Measurements from ENCODE around the gene TNFRSF1A. TPM values are rescaled to one million over a fixed set of nuclear protein-coding genes. Genes with fewer than 3 reads are reported as not detected.
A peak's percentile ranks its signal among the peaks of the same experiment; 100 is the strongest.
"Not testable (repeated sequence)": the region's sequence is repeated elsewhere in the genome, so short reads cannot be mapped to it uniquely, and the experiment has no call there.

TNFRSF1A gene
- total RNA-seq, 1 donor, result 217 TPM

- DNase-seq (ENCODE audit: low read depth in 2 of 3, low spot score in 2 of 3), result no peak
Observed at GRCh38 chr12:6360080-6360571, 18.2 kb upstream of the TNFRSF1A start.

- DNase-seq (ENCODE audit: low read depth in 2 of 3, low spot score in 2 of 3), result peak in 1 of 3 donors; percentile 24
Observed at GRCh38 chr12:6358881-6359280, 17.0 kb upstream of the TNFRSF1A start.

- DNase-seq (ENCODE audit: low read depth in 2 of 3, low spot score in 2 of 3), result no peak
Observed at GRCh38 chr12:6356374-6356820, 14.5 kb upstream of the TNFRSF1A start.

GRCh38 chr12:6355491-6356373 lies 13.9 kb upstream of the TNFRSF1A start:
- DNase-seq (ENCODE audit: low read depth in 2 of 3, low spot score in 2 of 3), result no peak

- DNase-seq (ENCODE audit: low read depth in 2 of 3, low spot score in 2 of 3), result no peak
Observed at GRCh38 chr12:6354495-6355393, 12.9 kb upstream of the TNFRSF1A start.

GRCh38 chr12:6352193-6353173 lies 10.6 kb upstream of the TNFRSF1A start:
- DNase-seq (ENCODE audit: low read depth in 2 of 3, low spot score in 2 of 3), result no peak

- no peak for DNase-seq (ENCODE audit: low read depth in 2 of 3, low spot score in 2 of 3)
Observed at GRCh38 chr12:6351622-6352021, 9.7 kb upstream of the TNFRSF1A start.

GRCh38 chr12:6347367-6348338 lies 5.8 kb upstream of the TNFRSF1A start:
- peak in 1 of 3 donors; percentile 75 for DNase-seq (ENCODE audit: low read depth in 2 of 3, low spot score in 2 of 3)

GRCh38 chr12:6346942-6347341 lies 5.1 kb upstream of the TNFRSF1A start:
- DNase-seq (ENCODE audit: low read depth in 2 of 3, low spot score in 2 of 3), result no peak

GRCh38 chr12:6346235-6346832 lies 4.5 kb upstream of the TNFRSF1A start:
- no peak for DNase-seq (ENCODE audit: low read depth in 2 of 3, low spot score in 2 of 3)

- peak in 1 of 3 donors; percentile 69 for DNase-seq (ENCODE audit: low read depth in 2 of 3, low spot score in 2 of 3)
Observed at GRCh38 chr12:6345319-6346091, 3.6 kb upstream of the TNFRSF1A start.

- DNase-seq (ENCODE audit: low read depth in 2 of 3, low spot score in 2 of 3), result not testable (repeated sequence)
Observed at GRCh38 chr12:6344101-6344660, 2.3 kb upstream of the TNFRSF1A start.

GRCh38 chr12:6343518-6343917 lies 1.6 kb upstream of the TNFRSF1A start:
- no peak for DNase-seq (ENCODE audit: low read depth in 2 of 3, low spot score in 2 of 3)

- DNase-seq (ENCODE audit: low read depth in 2 of 3, low spot score in 2 of 3), result no peak
Observed at GRCh38 chr12:6342140-6342889, 439 bp upstream of the TNFRSF1A start.

GRCh38 chr12:6340745-6341416 lies 995 bp downstream of the TNFRSF1A start:
- DNase-seq (ENCODE audit: low read depth in 2 of 3, low spot score in 2 of 3), result peak in 1 of 3 donors; percentile 39

GRCh38 chr12:6340032-6340638 lies 1.7 kb downstream of the TNFRSF1A start:
- DNase-seq (ENCODE audit: low read depth in 2 of 3, low spot score in 2 of 3), result no peak
